ENCODE results near the gene MAP2K5.

GRCh38 chr15:67639591-67639990 is 97.1 kb downstream of the MAP2K5 start:
- TF ChIP-seq ZBTB11 (CRISPR knock-in tag; IDR thresholded peaks at IDR 0.05) (no peak), ZFP36 (IDR thresholded peaks at IDR 0.05; ENCODE audit: low read depth, low read length, partially characterized antibody) (no peak), SMC3 (conservative IDR thresholded peaks at IDR 0.05; ENCODE audit: insufficient read depth, low read depth, low read length) (no peak), TOE1 (IDR thresholded peaks at IDR 0.05; ENCODE audit: borderline replicate concordance) (no peak), TOE1 (CRISPR knock-in tag; IDR thresholded peaks at IDR 0.05; ENCODE audit: borderline replicate concordance, low read depth) (no peak), HCFC1 (IDR thresholded peaks at IDR 0.05; ENCODE audit: low read depth, low read length) (no peak), FOXM1 (IDR thresholded peaks at IDR 0.05; ENCODE audit: low read depth) (no peak), FOXM1 (CRISPR knock-in tag; IDR thresholded peaks at IDR 0.05; ENCODE audit: low read depth) (no peak), CTCF (IDR thresholded peaks at IDR 0.05 in 2 of 3, conservative IDR thresholded peaks at IDR 0.05 in 1 of 3; ENCODE audit: insufficient read depth in 2 of 3, low read depth in 1 of 3, low read length in 3 of 3) (no peak), NR3C1 (CRISPR knock-in tag; IDR thresholded peaks at IDR 0.05) (no peak), POLR2AphosphoS5 (IDR thresholded peaks at IDR 0.05; ENCODE audit: control insufficient read depth, insufficient read depth, low read depth, low read length) (no peak)
